ENCODE data around the gene MYCBP2.

DNA sequence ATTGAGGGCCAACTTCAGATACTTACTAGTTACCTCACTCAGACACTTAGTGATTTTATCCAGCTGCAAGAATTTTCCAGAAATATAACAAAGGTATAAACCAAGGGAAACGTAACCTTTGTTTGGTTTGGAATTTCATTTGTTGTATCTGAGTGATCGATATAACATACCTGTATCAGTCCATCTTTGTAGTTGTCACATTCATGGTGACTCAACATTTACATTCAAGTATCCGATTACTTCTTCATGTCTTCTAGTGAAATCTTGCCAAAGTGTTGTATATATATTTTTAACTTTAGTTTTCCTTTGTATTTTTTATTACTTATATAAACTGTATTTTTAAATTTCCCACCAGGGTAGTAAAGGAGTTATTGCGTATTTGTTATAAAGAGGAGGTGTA lies 16.9 kb upstream of the MYCBP2 start:
- TF ChIP-seq, protein P1, sequence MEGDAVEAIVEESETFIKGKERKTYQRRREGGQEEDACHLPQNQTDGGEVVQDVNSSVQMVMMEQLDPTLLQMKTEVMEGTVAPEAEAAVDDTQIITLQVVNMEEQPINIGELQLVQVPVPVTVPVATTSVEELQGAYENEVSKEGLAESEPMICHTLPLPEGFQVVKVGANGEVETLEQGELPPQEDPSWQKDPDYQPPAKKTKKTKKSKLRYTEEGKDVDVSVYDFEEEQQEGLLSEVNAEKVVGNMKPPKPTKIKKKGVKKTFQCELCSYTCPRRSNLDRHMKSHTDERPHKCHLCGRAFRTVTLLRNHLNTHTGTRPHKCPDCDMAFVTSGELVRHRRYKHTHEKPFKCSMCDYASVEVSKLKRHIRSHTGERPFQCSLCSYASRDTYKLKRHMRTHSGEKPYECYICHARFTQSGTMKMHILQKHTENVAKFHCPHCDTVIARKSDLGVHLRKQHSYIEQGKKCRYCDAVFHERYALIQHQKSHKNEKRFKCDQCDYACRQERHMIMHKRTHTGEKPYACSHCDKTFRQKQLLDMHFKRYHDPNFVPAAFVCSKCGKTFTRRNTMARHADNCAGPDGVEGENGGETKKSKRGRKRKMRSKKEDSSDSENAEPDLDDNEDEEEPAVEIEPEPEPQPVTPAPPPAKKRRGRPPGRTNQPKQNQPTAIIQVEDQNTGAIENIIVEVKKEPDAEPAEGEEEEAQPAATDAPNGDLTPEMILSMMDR (conservative IDR thresholded peaks at IDR 0.05 in 1 of 2, IDR thresholded peaks at IDR 0.05 in 1 of 2; ENCODE audit: low read depth in 1 of 2, low read length in 2 of 2): no peak
- no peak for TF ChIP-seq EZH2 (IDR thresholded peaks at IDR 0.05; ENCODE audit: low read length, missing control alignments)

All from fibroblast of lung (primary cell).